ENCODE data around the gene MS4A1.
"Not testable (repeated sequence)": the region's sequence is repeated elsewhere in the genome, so short reads cannot be mapped to it uniquely, and the experiment has no call there.

The MS4A1 gene

DNA sequence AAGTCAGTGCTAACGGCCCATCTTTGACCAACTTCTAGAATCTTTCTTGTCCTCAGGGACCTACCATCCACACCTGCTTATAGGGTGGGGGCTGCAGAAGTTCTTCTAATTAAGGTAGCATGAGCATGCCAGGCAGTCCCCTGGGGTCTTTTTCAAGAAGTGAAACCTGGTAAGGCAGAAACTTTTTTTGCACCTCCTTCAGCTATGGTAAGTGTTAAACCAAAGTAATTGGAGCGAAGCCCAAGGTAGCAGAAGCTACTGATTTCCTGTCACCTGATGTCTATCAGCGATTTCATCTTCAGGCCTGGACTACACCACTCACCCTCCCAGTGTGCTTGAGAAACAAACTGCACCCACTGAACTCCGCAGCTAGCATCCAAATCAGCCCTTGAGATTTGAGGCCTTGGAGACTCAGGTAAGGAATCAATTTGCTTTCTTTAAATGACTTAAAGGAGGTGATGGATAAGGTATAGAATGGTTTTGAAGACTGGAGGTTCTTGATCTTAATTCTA is at the start of gene MS4A1:
Gene MS4A1, plus strand, starts transcription at position 317 of the 512 bp plus-strand sequence. CDS start 6,528 bp downstream, outside the sequence.
- DNase-seq (ENCODE audit: low read depth in 2 of 2): no peak

DNA sequence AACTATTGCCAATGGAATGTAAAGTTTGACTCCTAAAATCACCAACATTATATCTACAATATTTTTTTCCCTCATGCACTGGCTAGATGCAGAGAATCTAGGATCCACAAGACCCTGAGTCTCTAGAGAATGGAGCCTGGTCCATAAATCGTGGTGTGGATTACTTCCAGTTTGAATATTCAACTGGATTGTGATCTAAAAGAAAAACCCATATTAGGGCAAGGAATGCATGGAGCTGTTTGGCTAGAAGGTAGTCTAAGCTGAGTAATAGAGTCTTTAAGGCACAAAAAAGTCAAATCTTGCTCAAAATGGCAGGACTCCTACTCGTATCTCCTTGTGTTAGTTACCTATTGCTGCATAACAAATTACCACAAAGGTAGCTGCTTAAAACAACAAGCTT is 35.6 kb upstream of the MS4A1 start:
- no peak for DNase-seq (ENCODE audit: low read depth in 2 of 2)

DNA sequence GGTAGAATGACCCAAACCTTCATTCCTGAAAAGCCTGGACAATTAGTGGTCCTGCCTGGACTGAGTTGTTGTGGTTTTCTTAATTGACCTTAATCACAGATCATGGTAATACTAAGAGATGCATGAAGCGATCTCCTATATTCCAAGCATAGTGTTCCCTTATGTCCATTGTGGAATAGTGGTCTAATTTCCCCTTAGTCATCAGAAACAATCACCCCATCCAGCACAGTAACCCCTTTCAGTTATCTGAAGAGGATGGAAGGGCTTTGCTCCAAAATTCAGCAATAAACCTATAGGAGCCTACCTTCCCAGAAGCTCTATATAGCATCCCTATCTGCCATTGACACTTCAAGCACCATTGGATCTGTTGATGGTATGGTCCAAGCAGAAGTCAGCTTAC is 33.0 kb upstream of the MS4A1 start:
- no peak for DNase-seq (ENCODE audit: low read depth in 2 of 2)

DNA sequence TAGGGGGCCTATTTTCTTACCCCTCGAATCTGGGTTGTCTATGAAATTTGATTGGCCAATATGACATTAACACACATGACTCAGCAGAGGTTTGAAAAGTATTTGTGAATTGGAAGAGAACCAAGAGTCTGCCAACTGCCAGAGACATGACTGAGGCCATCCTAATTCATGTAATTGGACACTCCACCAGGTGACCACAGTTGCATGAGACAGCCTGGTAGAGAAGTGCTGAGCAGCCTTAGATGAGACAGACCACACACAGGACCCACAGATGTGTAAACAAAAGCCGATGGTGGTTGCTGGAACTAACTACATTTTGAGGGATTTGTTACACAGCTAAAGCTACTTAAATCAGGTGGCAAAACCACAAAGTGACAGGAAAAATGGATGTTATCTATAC is 27.1 kb upstream of the MS4A1 start:
- DNase-seq (ENCODE audit: low read depth in 2 of 2): no peak

DNA sequence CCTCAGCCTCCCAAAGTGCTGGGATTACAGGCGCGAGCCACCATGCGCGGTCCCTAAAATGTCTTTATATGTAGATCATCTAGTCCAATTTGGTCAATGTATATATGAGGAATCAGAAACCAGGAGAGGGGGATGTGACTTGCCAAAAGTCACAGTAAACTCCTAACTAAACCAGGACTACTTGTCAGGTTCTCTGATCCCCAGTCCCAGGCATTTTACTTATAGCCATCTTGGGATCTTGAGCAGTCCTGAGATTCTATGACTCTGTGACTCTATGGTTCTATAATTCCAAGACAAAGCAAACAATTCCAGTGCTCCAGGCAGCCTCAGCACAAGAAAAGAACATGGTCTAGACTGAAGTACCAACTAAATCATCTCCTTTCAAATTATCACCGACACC is 26.4 kb upstream of the MS4A1 start, which contains the start of gene MS4A5:
Gene MS4A5, plus strand, starts transcription at position 301 of the 400 bp plus-strand sequence. CDS start 103 bp downstream, outside the sequence.
- no peak for DNase-seq (ENCODE audit: low read depth in 2 of 2)

DNA sequence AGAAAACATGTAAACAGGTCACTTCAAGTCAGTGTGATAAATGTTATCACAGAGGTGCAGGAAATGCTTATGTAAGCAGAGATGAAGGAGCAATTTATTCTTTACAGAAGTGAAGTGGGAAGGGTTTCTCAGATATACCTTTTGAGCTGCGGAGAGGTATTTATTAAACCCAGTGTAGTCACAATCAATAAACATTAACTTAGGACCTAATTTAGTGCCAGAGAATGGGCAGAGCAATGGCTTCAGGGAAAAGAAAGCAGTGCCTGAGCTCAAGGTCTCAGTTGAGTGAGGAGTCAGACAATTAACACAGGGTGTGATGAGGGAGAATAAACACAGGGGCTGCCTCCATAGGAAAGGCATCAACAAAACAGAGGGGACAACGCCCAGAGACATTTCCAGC is 24.4 kb upstream of the MS4A1 start:
- DNase-seq (ENCODE audit: low read depth in 2 of 2): no peak

DNA sequence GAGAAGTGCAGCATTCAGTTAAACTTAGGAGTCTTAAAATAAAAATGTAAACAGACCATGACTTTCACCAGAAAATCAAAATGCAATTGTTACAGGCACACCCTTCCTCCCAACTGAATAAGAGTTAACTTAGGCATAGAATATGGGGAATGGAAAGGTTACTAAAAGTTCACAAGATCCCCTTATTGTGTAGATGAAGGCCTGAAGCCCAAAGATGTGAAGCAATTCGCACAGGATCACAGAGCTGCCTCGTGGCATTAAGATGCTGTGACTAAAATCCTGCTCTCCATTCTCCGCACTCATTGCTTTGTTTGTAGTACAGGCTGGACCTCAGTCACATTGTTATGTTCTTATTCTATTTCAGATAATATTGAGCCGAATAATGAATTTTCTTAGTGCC is 22.2 kb upstream of the MS4A1 start:
- no peak for DNase-seq (ENCODE audit: low read depth in 2 of 2)

DNA sequence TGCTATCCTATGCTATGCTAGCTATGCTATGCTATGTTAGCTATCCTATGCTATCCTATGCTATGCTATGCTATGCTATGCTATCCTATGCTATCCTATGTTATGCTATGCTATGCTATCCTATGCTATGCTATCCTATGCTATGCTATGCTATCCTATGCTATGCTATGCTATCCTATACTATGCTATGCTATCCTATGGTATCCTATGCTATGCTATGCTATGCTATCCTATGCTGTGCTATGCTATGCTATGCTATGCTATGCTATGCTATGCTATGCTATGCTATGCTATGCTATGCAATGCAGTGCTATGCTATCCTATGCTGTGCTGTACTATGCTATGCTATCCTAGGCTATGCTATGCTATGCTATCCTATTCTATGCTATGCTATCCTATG is 8.6 kb upstream of the MS4A1 start:
- DNase-seq (ENCODE audit: low read depth in 2 of 2): no peak

DNA sequence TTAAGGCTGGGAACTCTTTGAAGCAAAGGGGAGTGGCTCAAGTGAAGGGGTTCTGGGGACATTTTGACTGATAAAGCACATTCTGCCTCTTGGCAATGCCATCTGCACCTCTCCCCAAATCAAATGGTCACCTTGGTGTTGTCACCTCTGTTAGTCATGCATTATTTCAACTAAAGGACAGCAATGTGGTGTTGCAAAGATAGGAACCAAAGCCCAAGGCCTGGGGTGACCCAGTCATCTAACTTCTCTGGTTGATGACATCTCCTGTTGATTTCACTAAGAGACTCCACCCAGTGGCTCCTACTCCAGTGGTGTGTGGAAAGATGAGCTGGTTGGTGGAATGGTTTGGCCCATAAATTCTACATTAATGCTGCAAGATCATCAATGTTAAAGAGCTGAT is 7.8 kb upstream of the MS4A1 start:
- DNase-seq (ENCODE audit: low read depth in 2 of 2): no peak

DNA sequence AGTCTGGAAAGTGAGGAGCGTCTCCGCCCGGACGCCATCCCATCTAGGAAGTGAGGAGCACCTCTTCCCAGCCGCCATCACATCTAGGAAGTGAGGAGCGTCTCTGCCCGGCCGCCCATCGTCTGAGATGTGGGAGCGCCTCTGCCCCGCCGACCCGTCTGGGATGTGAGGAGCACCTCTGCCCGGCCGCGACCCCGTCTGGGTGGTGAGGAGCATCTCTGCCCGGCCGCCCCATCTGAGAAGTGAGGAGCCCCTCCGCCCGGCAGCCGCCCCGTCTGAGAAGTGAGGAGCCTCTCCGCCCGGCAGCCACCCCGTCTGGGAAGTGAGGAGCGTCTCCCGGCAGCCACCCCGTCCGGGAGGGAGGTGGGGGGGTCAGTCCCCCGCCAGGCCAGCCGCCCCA is 4.5 kb upstream of the MS4A1 start:
- not testable (repeated sequence) for DNase-seq (ENCODE audit: low read depth in 2 of 2)

DNA sequence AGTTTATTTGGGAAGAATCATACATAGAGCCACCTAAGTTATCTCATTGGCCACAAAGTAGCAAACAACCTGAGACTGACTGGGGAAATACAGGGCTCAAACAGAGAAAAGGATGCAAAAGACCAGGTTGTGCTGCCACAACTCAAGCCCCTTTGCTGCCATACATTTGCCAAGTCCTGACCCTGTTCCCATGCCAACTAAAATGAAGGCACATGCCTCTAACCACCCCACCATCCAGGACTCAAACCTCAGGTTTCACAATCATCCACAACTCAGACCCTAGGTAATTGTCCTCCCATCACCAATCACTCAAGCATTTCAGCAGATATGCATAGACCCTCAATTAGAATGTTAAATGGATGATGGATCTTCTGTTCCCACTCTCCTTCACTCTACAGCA is 1.4 kb upstream of the MS4A1 start:
- no peak for DNase-seq (ENCODE audit: low read depth in 2 of 2)

DNA sequence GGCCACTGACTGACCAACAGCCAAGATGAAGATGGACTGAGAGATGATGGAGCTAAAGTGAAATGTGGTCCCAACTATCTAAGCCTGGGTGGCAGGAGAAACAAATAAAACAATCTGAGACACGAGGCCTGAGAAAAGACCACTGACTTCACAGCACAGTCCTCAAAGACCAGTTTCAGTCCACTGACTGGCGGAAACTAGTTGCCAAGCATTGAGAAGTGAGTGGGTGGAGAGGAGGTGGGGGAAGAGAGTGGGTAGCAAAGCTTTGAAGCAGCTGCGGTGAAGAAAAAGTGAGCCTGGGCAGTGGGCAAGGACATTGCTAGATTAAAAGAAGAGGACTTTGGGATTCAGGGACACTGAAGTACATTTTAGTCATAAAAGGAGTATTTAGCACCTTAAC is 1.9 kb downstream of the MS4A1 start:
- no peak for DNase-seq (ENCODE audit: low read depth in 2 of 2)

DNA sequence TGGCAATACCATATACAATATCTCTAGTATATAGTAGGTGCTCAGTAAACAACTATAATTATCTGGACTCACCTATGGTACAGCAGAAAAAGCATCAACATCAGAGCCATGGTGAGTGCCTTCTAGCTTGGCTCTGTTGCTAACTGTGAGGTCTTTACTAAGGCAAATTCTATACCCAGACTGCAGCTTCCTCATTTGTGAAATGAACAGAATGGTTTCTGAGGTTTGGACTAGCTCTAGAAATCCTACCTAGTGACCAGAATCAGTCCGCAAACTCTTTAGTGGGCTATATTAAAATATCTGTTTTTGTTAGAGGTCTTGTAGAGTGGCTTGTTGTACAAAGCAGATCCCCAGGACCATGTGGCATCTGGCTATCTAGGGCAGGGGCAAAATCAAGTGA is 3.7 kb downstream of the MS4A1 start:
- DNase-seq (ENCODE audit: low read depth in 2 of 2): no peak

DNA sequence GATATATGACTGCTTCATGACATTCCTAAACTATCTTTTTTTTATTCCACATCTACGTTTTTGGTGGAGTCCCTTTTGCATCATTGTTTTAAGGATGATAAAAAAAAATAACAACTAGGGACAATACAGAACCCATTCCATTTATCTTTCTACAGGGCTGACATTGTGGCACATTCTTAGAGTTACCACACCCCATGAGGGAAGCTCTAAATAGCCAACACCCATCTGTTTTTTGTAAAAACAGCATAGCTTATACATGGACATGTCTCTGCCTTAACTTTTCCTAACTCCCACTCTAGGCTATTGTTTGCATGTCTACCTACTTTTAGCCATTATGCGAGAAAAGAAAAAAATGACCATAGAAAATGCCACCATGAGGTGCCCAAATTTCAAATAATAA is 13.2 kb downstream of the MS4A1 start:
- no peak for DNase-seq (ENCODE audit: low read depth in 2 of 2)

DNA sequence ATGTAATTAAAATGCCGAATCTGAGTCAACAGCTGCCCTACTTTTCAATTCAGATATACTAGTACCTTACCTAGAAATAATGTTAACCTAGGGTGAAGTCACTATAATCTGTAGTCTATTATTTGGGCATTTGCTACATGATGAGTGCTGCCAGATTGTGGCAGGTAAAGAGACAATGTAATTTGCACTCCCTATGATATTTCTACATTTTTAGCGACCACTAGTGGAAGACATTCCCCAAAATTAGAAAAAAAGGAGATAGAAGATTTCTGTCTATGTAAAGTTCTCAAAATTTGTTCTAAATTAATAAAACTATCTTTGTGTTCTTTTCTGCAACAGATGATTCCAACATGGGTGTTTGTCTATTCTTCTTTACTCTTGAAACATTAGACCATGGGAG is 14.1 kb downstream of the MS4A1 start:
- no peak for DNase-seq (ENCODE audit: low read depth in 2 of 2)

DNA sequence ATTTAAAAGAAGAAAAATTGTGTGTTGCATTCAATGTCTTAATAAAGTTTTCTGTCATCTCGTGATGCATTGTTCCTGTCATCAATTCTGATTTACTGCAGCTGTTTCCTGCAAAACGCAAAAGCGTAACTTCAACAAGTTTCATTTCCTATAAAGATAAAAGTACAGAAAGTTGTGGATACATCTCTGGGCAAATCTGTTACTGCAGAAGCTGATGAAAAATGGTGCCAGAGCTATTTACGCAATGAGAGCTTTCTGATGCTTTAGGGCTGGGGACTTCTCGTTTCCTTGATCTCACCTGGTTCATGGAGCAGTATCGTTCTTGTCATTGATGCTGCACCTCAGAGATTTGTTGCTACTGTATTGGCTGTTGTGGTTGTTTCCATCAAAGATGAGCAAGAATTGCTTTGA is 21.4 kb downstream of the MS4A1 start:
- no peak for DNase-seq (ENCODE audit: low read depth in 2 of 2)

DNA sequence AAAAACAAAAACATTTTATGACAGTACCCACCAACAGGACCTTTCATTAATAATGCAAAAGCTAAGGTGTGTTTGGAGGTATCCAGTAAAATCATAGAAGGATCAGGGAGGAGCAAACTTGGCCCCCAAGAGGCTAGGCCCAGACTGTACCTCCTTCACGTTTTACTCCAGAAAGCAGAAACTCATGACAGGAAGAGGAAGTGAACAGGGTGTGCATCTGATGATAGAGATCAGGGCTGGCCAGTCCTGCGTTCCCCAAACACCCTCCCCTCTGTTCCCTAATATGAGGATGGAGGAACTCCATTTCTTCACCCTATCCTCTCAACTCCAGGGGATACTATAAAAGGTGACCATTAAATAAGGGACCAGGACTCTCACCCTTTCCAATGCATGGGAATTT is 26.7 kb downstream of the MS4A1 start:
- DNase-seq (ENCODE audit: low read depth in 2 of 2): no peak

DNA sequence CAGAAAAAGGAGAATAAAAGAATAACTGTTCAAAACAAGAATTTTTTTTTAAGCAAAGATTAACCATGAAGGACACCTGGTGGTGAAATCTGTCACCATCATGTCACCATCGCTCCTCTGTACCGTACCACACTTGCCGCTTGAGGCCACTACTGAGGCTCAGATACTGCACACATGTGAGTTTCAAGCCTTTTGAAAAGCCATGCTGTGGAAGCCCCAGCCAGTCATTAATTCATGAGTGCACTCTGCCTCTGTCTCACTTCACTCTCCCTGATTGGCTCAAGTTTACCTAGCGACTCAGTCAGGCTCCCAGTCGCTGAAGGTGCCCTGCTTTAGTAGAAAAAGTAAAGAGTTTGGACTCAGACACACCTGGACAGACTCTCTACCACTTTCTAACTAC is 30.3 kb downstream of the MS4A1 start:
- DNase-seq (ENCODE audit: low read depth in 2 of 2): no peak

DNA sequence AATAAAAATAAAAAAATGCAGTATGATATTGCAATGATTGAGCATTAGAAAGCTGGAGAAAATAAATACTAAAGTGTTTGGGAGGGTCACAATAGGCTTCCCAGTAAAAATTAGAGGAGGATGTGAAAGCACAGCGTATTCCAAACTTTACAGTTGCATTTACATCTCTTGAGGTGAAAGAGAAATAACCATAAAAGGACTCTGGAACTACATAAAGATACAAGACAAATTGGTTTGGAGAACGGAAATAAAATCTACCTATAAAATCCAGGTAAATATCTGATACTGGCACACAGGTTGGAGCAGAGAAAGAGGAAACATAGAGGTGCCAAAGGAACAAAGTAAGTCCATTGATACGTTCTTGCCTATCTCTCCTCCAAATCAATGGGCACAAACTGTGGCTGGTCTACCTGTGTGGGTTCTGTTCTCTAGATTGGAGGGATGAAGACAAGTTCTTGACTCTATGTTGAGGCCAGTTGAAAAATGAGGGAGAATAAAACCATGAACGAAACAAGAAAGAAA is 36.9 kb downstream of the MS4A1 start, which contains the start of gene MS4A12:
Gene MS4A12, plus strand, starts transcription at position 291 of the 522 bp plus-strand sequence. CDS start 4,541 bp downstream, outside the sequence.
- no peak for DNase-seq (ENCODE audit: low read depth in 2 of 2)

DNA sequence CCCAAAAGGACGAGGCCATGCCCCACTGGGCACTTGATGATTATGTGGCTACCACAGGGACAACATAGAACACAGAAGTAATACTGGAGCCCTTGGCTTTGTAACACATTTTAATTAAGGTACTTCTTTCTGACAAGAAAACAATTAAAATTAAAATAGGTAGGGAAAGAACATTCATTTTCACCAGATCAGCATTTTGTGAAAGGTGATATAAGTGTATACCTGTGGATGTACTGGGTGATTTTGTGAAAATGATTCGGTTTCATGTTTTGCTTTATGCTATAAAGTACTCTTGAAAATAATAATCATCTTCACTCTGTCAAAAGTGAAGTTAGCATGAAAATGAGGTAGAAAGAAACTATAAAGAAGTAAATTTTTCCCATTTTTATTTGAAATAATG is 37.8 kb downstream of the MS4A1 start:
- DNase-seq (ENCODE audit: low read depth in 2 of 2): no peak

DNA sequence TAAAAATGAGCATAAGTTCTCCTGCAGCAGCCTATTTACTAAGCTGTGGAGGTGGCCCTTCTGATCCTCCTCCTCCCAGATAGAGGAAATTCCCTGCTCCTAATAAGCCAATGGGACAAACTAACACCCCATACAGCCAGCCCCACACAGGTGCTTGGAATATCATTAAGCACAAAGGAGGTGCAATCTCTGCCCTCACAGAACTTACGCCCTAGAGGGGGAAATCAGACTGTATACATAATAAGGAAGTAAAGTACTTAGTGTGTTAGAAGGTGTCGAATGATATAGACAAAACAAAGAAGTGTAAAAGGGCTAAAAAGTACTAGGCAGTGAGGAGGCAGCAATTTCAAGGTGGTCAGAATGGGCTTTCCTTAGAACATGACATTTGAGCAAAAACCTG is 42.8 kb downstream of the MS4A1 start:
- no peak for DNase-seq (ENCODE audit: low read depth in 2 of 2)

DNA sequence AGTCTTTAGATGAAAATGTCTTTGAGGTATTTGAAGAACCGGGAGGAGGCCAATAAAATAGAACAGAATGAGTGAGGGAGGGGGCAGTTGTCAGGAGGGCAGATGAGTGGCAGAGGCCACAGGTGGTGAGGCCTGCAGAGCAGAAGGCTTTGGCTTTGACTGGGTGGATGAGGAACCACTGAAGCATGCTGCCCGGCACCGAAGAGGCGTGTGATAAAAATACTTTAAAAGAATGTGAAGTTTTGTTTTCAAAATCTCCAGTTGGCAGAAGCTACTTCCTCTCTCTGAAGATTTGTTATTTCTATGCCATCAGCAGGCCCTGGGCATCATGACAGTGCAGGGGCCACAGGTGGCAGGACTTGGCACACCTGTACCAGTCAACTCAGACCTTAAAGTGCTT is 43.2 kb downstream of the MS4A1 start:
- no peak for DNase-seq (ENCODE audit: low read depth in 2 of 2)

DNA sequence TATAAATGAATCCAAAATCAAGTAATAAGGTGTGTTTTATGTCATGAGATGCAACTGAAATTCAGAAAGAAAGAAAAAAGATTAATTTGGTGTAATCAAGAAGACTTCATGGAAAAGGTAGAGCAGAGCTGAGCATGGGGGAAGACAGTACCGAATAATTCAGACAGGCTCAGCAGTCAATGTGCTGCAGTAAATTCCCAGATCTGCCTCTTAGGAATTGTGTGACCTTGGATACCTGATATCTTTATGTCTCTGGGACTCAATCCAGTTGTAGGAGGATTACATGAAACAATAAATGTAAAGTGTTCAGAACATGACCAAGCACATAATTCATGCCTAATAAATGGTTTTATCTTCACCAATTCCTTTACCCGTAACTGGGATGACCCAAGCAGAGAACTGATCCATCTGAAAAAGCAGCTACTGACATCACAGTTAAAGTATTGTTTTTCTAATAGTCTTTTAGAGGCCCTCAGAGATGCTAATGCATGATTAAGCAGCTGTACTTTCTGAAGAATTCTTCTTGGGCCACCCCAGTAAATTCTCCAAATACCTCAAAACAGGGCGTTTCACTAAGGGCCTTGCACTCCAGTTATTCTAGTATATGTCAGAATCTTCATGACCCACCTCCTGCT is 44.7 kb downstream of the MS4A1 start:
- no peak for DNase-seq (ENCODE audit: low read depth in 2 of 2)
